GM12872 (cell line): ENCODE results near the gene OR14A2.

ENCODE experiments used
- TF ChIP-seq, protein P1 (sequence below): IDR thresholded peaks from 3 replicates; pipeline ENCODE4 v1.5.1; 2011; ENCODE audit warnings: low read depth, mild to moderate bottlenecking, low read length, moderate library complexity; ENCODE audit not compliant: insufficient read depth

Gene OR14A2

DNA sequence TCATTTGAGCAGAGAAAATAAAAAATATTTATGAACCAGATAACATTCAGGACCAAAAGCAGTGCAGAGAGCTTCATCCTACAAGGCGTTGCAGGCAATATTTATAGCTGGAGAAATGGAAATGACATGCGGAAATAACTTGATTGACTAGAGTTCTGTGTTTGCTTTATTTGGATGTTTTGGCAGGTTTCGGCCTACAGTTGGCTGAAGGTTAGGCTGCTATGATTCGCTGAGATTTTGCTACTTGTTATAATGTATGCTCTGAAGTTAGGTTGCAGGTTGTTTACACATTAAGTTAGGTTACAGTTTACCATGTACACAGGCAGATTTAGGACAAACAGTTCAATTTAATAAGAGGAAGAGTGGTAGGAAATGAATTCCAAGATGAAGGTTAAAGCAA, 67.8 kb downstream of the OR14A2 start:
- TF ChIP-seq, protein P1, sequence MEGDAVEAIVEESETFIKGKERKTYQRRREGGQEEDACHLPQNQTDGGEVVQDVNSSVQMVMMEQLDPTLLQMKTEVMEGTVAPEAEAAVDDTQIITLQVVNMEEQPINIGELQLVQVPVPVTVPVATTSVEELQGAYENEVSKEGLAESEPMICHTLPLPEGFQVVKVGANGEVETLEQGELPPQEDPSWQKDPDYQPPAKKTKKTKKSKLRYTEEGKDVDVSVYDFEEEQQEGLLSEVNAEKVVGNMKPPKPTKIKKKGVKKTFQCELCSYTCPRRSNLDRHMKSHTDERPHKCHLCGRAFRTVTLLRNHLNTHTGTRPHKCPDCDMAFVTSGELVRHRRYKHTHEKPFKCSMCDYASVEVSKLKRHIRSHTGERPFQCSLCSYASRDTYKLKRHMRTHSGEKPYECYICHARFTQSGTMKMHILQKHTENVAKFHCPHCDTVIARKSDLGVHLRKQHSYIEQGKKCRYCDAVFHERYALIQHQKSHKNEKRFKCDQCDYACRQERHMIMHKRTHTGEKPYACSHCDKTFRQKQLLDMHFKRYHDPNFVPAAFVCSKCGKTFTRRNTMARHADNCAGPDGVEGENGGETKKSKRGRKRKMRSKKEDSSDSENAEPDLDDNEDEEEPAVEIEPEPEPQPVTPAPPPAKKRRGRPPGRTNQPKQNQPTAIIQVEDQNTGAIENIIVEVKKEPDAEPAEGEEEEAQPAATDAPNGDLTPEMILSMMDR = no peak

DNA sequence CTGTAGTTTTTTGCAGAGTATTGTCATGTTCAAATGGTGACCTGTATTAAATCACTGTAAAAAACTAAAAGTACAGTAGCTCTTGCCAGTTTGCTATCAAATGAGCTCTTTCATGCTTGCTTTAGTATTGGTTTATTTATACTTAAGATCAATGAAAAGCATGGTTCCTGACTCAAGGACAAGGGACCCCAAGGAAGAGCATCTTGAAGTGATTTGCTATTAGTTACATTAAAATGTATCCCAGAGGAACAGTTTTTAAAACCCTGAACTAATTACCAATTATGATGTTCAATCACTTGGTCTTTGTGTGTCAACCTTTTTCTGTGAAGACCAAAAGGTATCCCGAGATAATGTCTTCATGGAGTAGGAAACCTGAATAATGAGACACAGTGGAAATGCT, 68.3 kb downstream of the OR14A2 start, which contains the start of gene OR13G1:
Gene OR13G1 (minus strand): TSS at position 101 of the 400 bp plus-strand sequence. CDS start 6,698 bp downstream, outside the sequence.
- TF ChIP-seq, protein P1 = no peak
